ENCODE measurements around the gene ITGB1BP1. TPM values are rescaled to one million over a fixed set of nuclear protein-coding genes. Genes with fewer than 3 reads are reported as not detected.

ITGB1BP1 gene
- polyA plus RNA-seq, 3 donors: 61.4 to 86.0 (median 79.6) TPM

DNA sequence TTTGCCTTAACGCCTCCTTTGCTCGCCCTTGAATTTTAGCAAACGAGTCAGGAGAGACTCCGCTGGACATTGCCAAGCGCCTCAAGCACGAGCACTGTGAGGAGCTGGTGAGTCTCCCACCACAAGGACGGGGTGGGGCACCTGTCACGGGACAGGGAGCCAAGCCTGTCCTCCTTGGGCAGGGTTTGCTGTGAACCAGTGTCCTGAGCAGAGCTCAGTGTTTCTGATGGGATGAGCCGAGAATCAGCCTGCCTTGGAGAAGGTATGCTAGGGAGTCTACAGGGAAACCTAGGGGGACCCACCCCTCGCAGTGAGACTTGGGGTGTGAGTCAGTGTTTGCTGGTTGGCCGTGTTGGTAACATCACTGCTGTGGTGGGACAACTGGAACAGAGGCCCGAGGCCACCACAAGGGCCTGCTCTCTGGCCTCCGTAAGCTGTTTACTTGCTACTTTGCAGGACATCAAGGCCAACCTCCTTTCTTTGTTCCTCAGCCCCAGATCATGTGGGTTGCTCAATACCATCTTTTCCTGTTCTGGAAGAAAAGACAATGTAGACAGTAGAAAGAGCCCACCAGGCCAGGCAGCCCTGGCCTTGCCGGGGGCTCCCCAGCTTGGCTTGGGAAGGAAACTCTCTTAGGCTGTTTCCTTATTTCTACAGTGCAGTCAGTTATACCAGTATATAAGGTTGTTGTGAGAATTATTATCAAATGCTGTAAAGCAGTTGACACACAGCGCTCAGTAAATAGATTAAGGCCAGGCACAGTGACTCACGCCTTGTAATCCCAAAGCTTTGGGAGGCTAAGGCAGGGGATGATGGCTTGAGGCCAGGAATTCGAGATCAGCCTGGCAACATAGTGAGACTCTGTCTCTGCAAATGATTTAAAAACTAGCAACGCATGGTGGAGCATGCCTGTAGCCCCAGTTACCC is 42.4 kb downstream of the ITGB1BP1 start:
- no peak for DNase-seq

DNA sequence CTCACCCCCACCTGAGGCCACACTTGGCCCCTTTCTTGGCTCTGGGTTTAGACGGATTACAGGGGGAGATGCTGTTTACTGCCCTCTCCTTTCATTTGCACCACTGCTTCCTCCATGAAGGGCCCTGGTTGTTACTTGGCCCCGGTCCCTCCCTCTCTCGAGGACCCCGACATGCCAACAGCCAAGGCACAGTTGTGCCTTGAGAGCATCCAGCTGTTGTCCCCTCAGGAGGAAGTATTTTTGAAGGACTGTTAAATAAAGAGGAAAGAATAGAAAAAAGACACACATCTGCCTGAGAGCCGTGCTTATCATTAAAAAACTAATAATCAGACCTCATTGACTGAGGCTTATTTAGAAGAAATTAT is 44.0 kb downstream of the ITGB1BP1 start:
- no peak for DNase-seq

DNA sequence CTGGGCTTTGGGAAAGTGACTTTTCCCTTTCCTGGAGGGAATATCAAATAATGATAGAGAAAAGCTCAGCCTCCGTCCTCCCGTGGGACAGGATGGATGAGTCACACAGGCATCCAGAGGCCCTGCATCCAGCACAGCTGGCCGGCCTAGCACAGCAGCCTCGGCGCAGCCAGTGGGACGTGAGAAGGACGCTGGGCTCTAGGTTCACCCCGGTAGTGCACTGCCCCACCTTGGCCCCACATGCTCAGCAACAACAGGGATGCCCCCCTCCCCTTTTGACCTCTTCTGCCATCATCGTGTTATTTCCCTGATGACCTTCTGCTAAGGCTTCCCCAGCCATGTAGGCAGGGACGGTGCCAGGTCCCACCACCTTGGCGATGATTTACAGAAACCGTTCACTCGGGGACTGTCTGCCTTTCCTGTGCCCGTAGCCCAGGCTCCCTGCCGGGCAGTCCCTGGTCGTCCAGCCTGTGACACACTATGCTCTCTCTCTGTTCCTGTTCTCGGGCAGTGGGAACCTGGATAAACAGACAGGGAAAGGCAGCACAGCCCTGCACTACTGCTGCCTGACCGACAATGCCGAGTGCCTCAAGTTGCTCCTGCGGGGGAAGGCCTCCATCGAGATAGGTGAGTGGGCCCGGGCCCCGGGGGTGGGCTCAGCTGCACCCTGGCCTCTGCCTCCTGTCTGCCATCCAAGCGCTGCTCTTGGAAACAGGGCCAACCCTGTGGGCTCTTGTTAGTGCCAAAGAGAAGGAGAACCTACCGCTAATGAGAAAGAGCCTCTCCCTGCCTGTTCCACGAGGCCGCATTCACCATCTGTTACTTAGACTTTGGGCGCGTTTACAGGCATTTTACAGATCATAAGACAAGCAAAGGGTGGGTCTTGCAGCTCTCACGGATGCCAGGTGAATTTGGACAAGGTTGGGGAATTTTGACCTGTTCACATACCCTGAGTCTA is 44.6 kb downstream of the ITGB1BP1 start:
- no peak for DNase-seq

DNA sequence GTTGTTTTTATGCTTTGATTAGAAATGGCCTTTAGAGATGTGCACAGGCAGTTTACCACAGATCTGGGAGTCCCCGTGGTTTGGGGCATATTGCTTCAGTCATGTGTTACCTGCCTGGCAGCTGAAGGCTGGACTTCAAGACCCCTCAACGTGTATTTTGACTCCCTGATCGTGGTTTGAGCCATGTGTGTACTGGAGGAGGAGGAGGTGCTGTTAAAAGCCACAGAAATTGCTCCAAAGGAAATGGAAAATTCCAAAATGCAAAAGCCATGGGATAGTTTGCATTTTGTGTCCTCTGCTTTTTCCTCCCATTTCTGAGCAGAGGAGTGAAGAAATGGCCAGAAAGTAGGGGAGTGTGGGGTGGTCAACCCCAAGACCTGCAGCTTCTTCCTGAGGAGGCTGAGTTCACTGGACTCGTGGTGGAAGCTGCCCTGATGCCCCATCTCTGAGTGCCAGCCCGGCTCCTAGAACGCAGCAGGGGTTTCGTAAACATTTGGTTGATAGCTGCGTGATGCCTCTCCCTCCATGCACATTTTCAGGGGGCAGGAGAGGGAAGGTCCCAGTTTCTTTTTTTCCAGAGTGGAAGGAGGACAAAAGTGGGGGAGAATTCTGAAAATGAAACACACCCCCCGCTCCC is 45.7 kb downstream of the ITGB1BP1 start:
- no peak for DNase-seq

DNA sequence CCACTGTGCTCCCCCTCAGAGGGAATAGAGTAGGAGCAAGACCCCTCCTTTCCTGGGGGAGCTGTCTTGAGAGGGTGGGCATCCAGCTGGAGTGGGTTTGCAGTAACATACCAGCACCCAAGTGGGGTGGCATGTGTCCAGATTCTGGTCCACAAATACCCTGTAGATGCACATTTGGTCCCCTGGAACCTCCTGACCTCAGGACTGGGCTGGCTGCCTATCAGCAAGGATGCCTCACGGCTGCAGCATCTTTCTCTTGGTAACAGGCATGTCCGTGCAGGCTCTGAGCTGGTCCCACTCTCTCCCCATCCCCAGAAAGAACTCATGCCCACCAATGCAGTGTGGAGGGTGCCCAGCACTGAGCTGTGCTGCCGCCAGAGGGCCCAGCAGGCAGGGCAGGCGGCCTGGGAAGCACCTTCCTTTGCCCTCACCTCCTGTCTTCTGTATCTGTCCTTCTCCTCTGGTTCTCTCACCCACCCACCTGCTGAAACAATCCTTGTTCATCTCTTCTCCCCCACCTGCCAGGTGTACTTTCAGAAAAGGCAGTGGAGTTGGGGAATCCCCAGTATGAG is 47.4 kb downstream of the ITGB1BP1 start:
- DNase-seq: no peak

DNA sequence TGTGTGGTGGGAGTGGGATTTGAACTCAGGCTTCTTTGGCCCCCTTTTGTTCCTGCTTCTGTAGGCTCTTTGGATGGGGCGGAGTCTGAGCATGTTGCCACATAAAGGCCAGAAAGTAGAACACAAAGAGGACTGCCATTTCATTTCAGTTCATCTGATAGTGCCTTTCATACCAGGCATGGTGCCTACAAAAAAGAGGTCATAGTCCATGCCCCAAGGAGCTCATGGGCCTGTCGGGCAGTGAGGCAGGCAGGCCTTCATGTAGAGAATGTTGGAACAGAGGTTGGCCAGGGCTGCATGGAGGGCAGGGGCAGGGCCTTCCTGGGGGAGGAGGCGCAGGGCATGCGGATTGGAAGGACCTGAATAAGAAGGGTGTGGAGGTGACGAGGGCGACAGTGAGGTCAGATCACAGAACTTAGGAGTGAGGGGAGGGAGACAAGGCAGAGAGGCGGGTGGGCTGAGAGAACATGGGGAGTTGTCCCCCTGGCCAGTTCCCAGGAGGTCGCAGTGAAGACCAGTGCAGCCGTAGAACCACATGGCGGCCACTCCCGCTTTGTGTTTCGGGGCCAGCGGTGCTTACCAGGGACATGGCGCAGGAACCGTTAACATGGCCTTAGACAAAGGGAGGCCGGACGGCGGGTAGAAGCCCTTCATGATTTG is 49.1 kb downstream of the ITGB1BP1 start:
- DNase-seq: no peak

DNA sequence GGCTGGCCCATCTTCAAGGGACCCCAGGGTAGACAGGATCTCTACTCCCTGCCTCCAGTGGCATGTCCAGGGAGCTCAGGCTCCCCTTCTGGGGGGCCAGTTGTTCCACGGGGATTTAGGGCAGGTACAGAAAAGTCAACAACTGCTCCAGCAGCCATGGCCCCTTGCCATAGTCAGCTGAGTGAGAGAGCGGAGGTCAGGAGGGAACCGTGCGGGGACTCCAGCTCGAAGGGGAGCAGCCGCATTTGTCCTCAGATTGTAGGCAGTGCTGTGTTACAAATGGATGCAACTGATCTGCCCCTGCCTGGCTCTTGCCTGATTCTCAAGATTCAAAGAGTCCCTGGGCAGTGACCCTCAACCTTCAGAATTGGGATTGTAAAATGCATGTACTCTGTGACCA is 49.9 kb downstream of the ITGB1BP1 start:
- no peak for DNase-seq

DNA sequence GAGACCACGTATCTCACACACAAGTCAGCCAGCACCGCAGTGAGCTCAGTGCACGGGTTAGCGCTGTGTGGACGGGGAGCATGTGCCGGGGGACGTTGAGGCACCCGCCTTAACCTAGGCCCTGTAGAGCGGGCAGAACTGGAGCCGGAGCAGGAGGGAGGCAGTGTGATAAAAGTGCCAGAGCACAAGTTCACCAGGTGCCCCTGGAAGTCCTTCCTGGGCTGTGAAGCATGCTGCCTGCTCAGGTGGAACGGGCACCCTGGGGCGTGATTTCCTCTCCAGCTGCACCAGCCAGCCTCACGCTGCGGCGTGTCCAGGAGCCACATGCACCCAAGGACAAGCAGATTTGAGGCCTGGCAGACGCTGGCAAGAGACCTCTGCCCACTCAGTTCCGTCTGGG is 50.3 kb downstream of the ITGB1BP1 start:
- DNase-seq: no peak

DNA sequence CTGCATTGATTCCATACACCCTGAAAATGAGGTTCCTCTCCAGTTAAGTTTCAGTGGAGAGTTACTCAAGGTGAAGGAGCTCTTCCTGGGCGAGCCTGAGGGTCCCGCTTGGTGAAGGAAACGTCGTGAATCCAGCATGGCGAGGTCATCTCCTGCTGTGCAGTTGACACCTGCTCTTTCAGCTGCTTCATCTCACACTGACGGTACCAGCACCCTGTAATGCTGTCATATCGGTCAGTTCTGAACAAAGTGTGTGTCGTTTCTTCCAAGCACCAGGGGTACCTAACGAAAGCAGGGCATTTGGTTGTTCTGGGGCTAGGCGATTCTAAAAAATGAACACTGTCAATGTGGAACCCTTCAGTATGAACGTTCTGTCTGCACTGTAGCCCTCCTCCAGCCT is 52.6 kb downstream of the ITGB1BP1 start:
- no peak for DNase-seq

DNA sequence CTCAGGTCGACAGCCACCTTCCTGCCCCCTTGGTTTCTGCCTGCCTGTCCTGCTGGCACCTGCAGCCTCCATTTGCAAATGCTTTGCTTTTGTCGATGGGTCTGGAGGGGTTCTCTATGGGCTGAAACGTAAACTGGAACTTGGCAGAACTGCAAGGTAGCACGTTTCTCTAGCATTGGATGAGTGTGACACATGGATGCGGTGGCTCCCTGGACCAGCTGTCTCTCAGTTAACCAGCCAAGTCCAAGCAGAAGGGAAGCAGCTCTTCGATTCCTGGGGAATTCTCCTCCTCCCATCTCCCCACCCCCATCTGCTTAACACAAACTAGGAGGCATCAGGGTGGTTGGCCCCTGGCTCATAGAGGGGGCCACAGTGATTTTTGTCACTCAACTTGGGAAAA is 57.3 kb downstream of the ITGB1BP1 start:
- DNase-seq: no peak

DNA sequence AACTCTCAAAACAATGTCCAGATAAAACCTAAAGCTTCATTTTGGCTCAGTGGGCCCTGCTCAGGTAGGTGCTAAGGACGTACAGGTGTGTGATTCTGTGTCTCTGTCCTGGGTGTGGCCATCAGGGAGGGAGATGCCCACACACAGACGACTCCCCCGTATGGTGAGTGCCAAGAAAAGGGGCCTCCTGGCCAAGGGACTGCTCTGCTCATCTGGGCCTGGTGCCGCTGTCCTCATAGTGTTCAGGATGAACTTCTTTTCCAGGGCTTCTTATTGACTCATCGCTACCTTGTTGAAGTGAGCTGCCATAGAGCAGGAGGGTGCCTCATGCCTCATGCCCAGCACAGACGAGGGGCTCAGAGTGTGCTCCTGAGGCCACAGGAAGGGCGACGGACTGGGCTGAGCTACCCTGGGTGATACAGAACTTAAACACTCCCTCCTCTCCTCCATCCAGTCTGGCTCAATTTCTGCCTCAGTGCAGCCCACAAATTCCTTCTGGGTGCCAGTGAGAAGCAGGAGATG is 57.8 kb downstream of the ITGB1BP1 start:
- no peak for DNase-seq

DNA sequence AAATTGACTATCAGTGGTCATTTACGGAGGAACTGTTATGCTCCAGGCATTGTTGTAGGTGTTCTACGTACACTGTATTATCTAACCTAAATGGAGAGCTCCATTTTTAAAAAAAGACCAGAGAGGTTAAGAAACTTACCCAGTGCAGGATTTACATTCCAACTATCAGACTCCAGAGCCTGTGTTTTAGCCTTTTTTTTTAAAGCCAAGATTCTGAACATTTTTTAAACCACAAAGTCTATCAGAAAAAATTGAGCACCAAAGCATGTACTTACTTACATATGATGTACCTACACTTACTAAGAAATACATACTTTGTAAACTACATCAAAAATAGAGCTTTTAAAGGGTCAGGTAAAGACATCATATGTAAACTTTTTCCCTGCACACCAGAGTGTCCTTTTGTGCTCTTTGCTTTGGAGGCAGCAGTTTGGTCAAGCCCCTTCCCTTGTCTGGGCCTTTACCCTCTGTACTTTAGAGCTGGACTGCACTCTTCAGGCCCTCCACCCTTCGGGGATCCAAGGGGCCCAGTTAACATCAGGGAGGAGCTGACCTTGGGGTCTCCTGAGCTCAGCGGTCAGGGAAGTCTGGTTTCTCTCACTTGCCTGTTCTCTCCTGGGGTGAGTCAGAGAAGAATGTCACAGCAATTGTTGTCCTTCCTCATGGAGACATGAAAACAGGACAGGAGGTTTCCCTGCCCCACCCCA is 58.4 kb downstream of the ITGB1BP1 start:
- no peak for DNase-seq

DNA sequence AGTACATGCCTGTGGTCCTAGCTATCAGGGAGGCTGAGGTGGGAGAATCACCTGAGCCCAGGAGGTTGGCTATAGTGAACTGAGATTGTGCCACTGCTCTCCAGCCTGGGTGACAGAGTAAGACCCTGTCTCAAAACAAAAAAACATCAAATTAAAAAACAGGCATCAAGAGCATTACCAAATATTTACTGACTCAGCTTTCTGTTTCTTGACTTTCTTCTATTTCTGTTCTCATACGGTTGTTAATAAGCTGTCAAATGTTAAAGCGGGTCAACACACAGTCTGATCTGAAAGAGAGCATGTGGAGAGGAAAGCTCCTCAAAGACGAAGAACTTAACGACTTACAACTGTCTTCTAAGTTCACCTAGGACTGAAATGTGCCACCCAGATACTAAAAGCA is 59.0 kb downstream of the ITGB1BP1 start:
- no peak for DNase-seq

DNA sequence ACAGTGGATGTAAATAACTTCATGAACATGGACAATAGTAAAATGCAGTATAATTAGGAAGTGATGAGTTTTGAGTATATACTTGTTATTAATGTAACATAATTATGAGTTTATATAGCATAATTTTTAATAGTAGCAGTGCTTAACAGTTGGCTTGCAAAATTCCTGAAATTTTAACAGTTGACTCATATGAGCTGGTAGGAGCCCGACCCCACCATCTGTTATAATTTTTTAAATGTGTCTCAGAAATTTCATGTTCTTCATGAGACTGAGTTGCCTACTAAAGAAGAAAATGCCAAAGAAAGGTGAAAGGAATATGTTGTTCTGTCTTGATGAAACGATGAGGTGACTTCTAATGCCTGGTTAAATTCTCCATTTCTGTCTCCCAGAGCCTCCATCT is 62.6 kb downstream of the ITGB1BP1 start:
- no peak for DNase-seq

DNA sequence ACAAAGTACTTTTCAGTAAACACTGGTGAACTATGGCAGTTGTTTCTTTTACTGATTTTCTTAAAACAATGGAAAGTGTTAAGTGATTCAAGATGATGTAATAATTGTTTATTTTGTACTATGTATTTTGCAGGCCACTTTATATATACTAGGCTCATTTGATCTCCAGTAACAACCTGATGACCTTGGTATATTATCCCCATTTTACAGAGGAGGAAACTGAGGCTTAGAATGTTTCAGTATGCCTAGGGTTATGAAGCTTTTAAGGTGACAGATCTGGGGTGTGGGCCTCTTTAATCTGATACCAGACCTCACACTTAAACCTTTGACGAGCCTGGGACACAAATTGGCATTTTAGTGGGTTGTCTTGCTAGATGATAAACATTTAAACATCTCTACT is 63.2 kb downstream of the ITGB1BP1 start:
- DNase-seq: no peak

DNA sequence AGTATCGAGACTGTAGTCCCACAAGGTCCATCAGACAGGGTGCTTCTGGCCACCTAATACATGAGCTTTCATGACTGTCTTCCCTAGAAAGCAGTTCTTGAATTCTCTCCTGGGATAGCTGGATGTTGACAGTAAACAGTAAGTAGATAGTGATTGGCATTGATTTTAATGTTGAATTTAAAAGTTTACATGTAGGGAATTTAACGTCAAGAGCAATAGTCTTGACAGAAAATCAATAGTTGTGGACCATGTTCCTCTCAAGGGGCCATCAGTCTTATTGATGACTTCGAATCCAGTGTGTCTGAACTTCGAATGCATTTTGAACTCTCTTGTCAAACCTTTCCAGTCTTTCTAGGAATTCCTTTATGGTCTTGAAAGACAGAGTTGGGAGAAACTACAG is 63.9 kb downstream of the ITGB1BP1 start:
- DNase-seq: no peak

DNA sequence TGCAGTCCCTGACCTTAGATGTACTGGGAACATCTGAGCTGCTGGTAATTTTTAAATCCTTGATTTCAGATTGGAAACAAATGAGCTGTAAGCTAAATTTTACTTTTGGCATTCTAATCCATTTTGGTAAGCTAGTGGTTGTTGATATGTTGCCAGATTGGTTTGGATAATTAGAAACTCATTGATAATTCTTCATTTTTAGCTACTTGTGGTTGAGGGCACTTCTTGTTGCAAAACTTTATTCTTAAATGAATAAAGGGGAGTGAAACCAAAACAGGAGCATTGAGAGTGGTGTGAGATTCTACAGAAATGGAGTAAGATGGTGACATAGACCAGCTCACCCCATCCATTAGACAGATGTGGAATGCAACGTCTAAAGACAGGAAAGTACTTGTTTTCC is 64.5 kb downstream of the ITGB1BP1 start:
- DNase-seq: no peak

DNA sequence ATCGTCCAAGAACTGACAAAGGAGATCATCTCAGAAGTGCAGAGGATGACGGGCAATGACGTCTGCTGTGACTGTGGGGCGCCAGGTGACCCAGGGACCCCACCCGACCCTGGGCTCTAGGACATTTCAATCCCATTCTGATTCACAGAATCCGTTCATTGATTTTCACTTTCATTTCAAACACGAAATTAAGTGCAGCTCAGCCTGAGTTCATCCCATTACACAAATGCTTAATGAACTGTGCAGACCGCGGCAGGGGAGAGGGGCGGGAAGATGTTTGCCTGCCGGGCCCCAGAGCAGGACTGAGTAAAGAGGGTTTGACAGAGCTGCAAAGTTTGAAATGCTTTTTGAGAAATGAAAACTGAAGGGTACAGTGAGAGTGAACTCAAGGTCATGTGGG is 67.1 kb downstream of the ITGB1BP1 start:
- DNase-seq: no peak

DNA sequence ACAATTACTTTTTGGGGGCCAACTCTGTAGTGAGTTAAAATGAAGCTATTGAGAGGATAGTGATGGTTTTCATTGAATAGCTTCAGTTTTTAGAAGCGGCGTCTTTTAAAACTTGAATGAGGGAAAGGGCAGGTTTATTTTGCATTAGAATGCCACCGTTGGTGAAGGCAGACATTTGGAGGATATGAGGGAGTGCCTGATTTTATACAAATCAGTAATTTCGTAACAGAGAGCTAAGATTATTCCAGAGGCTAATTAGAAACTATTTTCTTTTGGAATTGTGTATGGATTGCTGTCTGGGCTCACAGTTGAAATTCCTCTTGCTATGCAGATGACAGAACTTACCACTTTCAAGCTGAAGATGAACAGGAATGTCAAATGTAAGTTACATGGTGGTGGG is 67.6 kb downstream of the ITGB1BP1 start:
- no peak for DNase-seq

DNA sequence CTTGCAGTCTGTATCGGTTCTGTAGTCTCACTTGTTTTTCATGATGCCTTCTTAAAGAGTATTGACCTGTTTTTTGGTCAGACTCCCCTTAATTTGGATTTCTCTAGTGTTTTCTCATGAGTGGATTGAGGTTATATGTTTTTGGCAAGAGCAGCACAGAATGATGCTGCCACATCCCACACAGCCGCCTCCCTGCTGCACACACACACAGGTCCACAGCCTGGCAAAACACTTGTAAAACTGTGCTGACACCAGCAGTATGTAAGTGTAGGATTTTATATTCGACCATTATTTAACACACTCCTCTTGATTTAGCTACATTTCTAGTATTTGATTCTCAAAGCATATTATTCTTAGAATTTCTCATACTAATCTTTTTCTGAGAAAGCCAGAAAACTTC is 68.1 kb downstream of the ITGB1BP1 start:
- DNase-seq: no peak

DNA sequence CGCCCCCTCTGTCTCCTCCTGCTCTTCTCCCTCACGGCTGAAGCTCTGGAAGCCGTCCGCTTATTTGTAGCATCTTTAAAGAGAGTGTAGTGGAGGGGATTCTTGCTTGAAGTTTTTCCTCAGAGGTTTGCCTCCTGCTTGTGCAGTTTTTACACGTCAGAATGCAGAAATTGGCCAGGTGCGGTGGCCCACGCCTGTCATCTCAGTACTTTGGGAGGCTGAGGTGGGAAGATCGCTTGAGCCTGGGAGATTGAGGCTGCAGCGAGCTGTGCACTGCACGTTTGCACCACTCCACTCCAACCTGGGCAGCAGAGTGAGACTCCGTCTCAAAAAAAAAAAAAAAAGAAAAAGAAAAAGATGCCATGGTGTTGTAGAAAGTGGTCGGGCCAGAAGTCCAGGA is 69.0 kb downstream of the ITGB1BP1 start:
- no peak for DNase-seq
